Neuronal stem cell (in vitro differentiated cells): ENCODE results near the gene GLT1D1.

Experiments used
- DNase-seq: peaks from one replicate; pipeline ENCODE4 v3.0.0-alpha.2; 2013; ENCODE audit warnings: low spot score
- H2AFZ ChIP-seq: one replicate; pipeline ENCODE4 v1.6.1; 2013; ENCODE audit warnings: mild to moderate bottlenecking, low read length, inconsistent platforms
- H2AK5ac ChIP-seq: 2 replicates; pipeline ENCODE4 v1.6.1; 2013; ENCODE audit warnings: low read depth, mild to moderate bottlenecking, inconsistent platforms, low read length, moderate library complexity, mixed read lengths
- H2BK120ac ChIP-seq: 2 replicates; pipeline ENCODE4 v1.6.1; 2013; ENCODE audit warnings: low read depth, mild to moderate bottlenecking, inconsistent platforms, low read length, moderate library complexity, mixed read lengths
- H2BK12ac ChIP-seq: one replicate; pipeline ENCODE4 v1.6.1; 2013; ENCODE audit warnings: low read length, inconsistent platforms
- H2BK15ac ChIP-seq: 2 replicates; pipeline ENCODE4 v1.6.1; 2013; ENCODE audit warnings: mild to moderate bottlenecking, low read length, inconsistent platforms, mixed read lengths
- H2BK5ac ChIP-seq: one replicate; pipeline ENCODE4 v1.6.1; 2013; ENCODE audit warnings: inconsistent platforms, mild to moderate bottlenecking, low read length, moderate library complexity
- H3K14ac ChIP-seq: one replicate; pipeline ENCODE4 v1.6.1; 2013; ENCODE audit warnings: low read length, inconsistent platforms
- H3K18ac ChIP-seq: 2 replicates; pipeline ENCODE4 v1.6.1; 2013; ENCODE audit warnings: low read length, inconsistent platforms
- H3K23ac ChIP-seq: 2 replicates; pipeline ENCODE4 v1.6.1; 2013; ENCODE audit warnings: low read depth, mild to moderate bottlenecking, mixed read lengths, low read length, inconsistent platforms; ENCODE audit not compliant: poor library complexity
- H3K27ac ChIP-seq: replicated peaks from 3 replicates; pipeline ENCODE4 v1.5.1; 2013; ENCODE audit warnings: low read length, inconsistent platforms
- H3K27me3 ChIP-seq, 3 experiments: 2 replicates each; pipeline ENCODE4 v1.6.1; 2013; ENCODE audit warnings: low read length in 3 of 3, mild to moderate bottlenecking in 2 of 3, inconsistent platforms in 1 of 3, low read depth in 1 of 3, mixed read lengths in 1 of 3, moderate library complexity in 1 of 3; ENCODE audit not compliant: control insufficient read depth in 3 of 3, insufficient read depth in 3 of 3
- H3K36me3 ChIP-seq, 2 donors: replicated peaks in 1 of 2; 2 replicates each; pipeline ENCODE4 v1.6.1; 2013; ENCODE audit warnings: low read length in 2 of 2; ENCODE audit not compliant: control insufficient read depth in 2 of 2, insufficient read depth in 2 of 2
- H3K4ac ChIP-seq: 2 replicates; pipeline ENCODE4 v1.6.1; 2013; ENCODE audit warnings: inconsistent platforms, mild to moderate bottlenecking, low read length, moderate library complexity
- H3K4me1 ChIP-seq, 2 donors: 1 replicate in 1 of 2; 2 replicates in 1 of 2; pipeline ENCODE4 v1.6.1; 2013; ENCODE audit warnings: low read length in 2 of 2, low read depth in 1 of 2; ENCODE audit not compliant: control insufficient read depth in 2 of 2, insufficient read depth in 1 of 2
- H3K4me2 ChIP-seq: one replicate; pipeline ENCODE4 v1.6.1; 2013; ENCODE audit warnings: mild to moderate bottlenecking, low read length, inconsistent platforms; ENCODE audit not compliant: insufficient read depth, poor library complexity, severe bottlenecking
- H3K4me3 ChIP-seq, 2 donors: 2 replicates each; pipeline ENCODE4 v1.5.1; 2013; ENCODE audit warnings: low read length in 2 of 2, mild to moderate bottlenecking in 2 of 2, inconsistent platforms in 1 of 2, moderate library complexity in 1 of 2
- H3K79me1 ChIP-seq: one replicate; pipeline ENCODE4 v1.6.1; 2013; ENCODE audit warnings: low read depth, mild to moderate bottlenecking, inconsistent platforms, low read length, moderate library complexity
- H3K9ac ChIP-seq: one replicate; pipeline ENCODE4 v1.6.1; 2013; ENCODE audit warnings: mild to moderate bottlenecking, low read depth, low read length, inconsistent platforms; ENCODE audit not compliant: poor library complexity
- H3K9me3 ChIP-seq, 2 donors: replicated peaks in 1 of 2; 2 replicates each; pipeline versions ENCODE3 to v1.6.1; 2013; ENCODE audit warnings: low read length in 2 of 2, mild to moderate bottlenecking in 2 of 2, inconsistent platforms in 1 of 2, low read depth in 1 of 2, mixed read lengths in 1 of 2, moderate library complexity in 1 of 2; ENCODE audit not compliant: control insufficient read depth in 2 of 2, insufficient read depth in 1 of 2
- H4K8ac ChIP-seq: one replicate; pipeline ENCODE4 v1.6.1; 2013; ENCODE audit warnings: low read depth, mild to moderate bottlenecking, inconsistent platforms, low read length, moderate library complexity
- H4K91ac ChIP-seq: one replicate; pipeline ENCODE4 v1.6.1; 2013; ENCODE audit warnings: low read length, low read depth, mild to moderate bottlenecking, inconsistent platforms; ENCODE audit not compliant: poor library complexity
- WGBS, 2 donors: extraction: QIAGEN DNeasy Blood & Tissue Kit; methylation state at CpG; one replicate each; pipeline ENCODE4 v1.1.7; 2013; ENCODE audit warnings: missing lambda C conversion rate in 2 of 2, mixed read lengths in 1 of 2; ENCODE audit not compliant: insufficient read length in 2 of 2, insufficient replicate concordance in 1 of 2; ENCODE audit errors: extremely low coverage in 2 of 2; 5-methylcytosine and 5-hydroxymethylcytosine counted together

GLT1D1 gene

DNA sequence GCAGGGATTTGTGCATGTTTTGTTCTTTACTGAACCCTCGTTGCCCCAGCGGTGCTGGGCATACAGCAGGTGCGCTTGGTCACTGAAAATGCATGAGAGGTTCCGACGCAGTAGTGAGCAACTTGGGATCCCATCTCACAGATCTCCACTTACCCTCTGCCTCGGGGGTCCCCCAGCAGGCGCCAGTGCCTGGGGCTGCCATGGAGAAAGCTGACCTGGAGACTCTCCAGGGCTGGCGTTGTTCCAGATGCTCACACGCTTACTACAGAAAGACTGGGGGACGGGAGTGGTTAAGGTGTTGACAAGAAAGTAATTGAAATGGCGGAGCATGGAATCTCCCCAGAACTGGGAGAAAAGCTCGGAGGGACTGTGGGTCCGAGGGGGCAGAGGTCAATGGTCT is 14.2 kb downstream of the GLT1D1 start:
- Histone ChIP-seq H3K4ac (no peak overlapping the region), H2AFZ (no peak overlapping the region), H2BK15ac (no peak overlapping the region), H2BK5ac (no peak overlapping the region), H3K9ac (no peak overlapping the region), H3K27ac (peak overlapping the region; percentile 60), H3K4me2 (no peak overlapping the region), H3K27me3 (no peaks in the 10 kb centered on the region), H3K4me3 (no peak overlapping the region), H2AK5ac (no peak overlapping the region), H3K79me1 (no peaks in the 10 kb centered on the region), H3K4me1 (peaks cover 6% of the 10 kb centered on the region in 2 donors), H3K14ac (no peak overlapping the region), H3K23ac (no peak overlapping the region), H3K36me3 (no peaks in the 10 kb centered on the region), H4K91ac (no peak overlapping the region), H3K18ac (no peak overlapping the region), H2BK12ac (no peak overlapping the region), H4K8ac (no peak overlapping the region), H3K9me3 (no peaks in the 10 kb centered on the region), H2BK120ac (no peak overlapping the region)
- no CpG with 5 or more reads among the region's 13 CpGs for WGBS, 2 donors
- DNase-seq, result no peak

DNA sequence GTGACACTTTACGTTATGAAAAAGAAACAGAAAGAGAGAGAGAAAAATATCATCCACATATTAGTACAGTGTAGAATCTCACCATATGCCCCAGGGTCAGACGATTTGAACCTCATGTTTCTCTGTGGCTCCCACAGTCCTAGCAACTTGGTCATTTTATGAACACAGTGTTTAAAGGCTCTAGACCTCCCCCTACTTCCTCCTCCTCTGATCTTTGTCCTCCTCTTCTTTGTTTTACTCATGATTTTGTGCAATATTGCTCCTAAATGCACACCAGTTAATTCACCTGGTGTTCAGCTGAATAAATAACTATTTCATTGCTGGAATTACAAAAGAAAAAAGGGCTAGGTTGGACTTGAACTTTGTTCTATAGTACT is 18.2 kb downstream of the GLT1D1 start:
- Histone ChIP-seq H3K79me1 (no peaks in the 10 kb centered on the region), H2AFZ (no peak overlapping the region), H3K4me1 (peaks cover 0 to 3% of the 10 kb centered on the region in 2 donors), H3K4me2 (no peak overlapping the region), H3K14ac (no peak overlapping the region), H3K27ac (no peak overlapping the region), H3K36me3 (no peaks in the 10 kb centered on the region), H2AK5ac (no peak overlapping the region), H3K4me3 (no peak overlapping the region), H2BK120ac (no peak overlapping the region), H2BK12ac (no peak overlapping the region), H4K8ac (no peak overlapping the region), H2BK5ac (no peak overlapping the region), H2BK15ac (no peak overlapping the region), H3K4ac (no peak overlapping the region), H3K23ac (no peak overlapping the region), H3K9ac (no peak overlapping the region), H3K18ac (no peak overlapping the region), H3K27me3 (no peaks in the 10 kb centered on the region), H4K91ac (no peak overlapping the region), H3K9me3 (peaks cover under 1 to 2% of the 10 kb centered on the region in 2 donors)
- no peak for DNase-seq
- no CpG with 5 or more reads among the region's 2 CpGs for WGBS, 2 donors

DNA sequence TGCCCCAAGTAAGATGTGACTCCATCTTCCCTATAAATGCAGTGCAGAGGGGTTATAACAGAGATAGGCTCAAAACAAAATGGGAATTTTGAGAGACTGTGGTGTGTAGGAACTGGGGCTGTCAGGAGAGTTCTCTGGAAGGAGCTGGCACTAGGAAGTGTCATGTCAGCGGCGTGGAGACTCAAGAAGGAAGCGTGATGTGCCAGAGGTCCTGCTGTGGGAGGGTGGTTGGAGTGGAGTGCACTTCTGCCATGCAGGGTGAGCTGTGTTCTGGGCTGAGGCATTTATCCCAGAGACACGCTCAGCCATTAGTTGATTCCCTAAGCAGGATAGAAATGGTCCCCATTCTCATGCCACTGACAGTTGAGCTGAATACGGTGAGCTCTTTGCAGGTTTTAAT is 19.0 kb downstream of the GLT1D1 start:
- Histone ChIP-seq H2AFZ (no peak overlapping the region), H4K8ac (no peak overlapping the region), H3K36me3 (no peaks in the 10 kb centered on the region), H4K91ac (no peak overlapping the region), H3K18ac (no peak overlapping the region), H3K4me1 (peaks cover 0 to 3% of the 10 kb centered on the region in 2 donors), H2BK12ac (no peak overlapping the region), H3K4me2 (no peak overlapping the region), H3K4me3 (no peak overlapping the region), H2AK5ac (no peak overlapping the region), H3K14ac (no peak overlapping the region), H3K9me3 (peaks cover 2 to 8% of the 10 kb centered on the region in 2 donors), H3K27me3 (no peaks in the 10 kb centered on the region), H2BK120ac (no peak overlapping the region), H3K9ac (no peak overlapping the region), H3K4ac (no peak overlapping the region), H2BK5ac (no peak overlapping the region), H3K79me1 (no peaks in the 10 kb centered on the region), H3K27ac (no peak overlapping the region), H2BK15ac (no peak overlapping the region), H3K23ac (no peak overlapping the region)
- no peak for DNase-seq
- WGBS, 2 donors, result no CpG with 5 or more reads among the region's 5 CpGs

DNA sequence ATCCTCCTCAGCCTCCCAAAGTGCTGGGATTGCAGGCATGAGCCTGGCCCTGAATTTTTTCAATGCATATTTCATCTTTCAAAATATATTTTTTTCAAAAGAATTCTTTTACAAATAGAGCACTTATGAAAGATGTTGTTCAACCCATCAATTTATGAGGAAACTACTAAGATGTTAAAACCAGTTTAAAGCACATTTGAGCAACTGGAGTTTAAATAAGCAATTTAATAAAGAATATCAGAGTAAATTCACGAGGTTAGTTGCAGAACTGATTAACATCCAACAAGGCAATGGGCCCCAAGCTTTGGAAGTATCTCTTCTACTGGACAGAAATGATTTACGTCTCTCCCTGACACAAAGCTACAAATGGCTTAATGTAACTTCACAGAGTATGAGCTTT is 23.3 kb downstream of the GLT1D1 start:
- no peak overlapping the region for H4K91ac ChIP-seq
- H2BK12ac ChIP-seq, result no peak overlapping the region
- H4K8ac ChIP-seq, result no peak overlapping the region
- no peak overlapping the region for H3K9ac ChIP-seq
- no peak for DNase-seq
- no peaks in the 10 kb centered on the region for H3K27me3 ChIP-seq
- peaks cover 6 to 17% of the 10 kb centered on the region in 2 donors for H3K9me3 ChIP-seq
- H3K4ac ChIP-seq, result no peak overlapping the region
- H2AK5ac ChIP-seq, result no peak overlapping the region
- H2AFZ ChIP-seq, result no peak overlapping the region
- H3K23ac ChIP-seq, result no peak overlapping the region
- no peak overlapping the region for H3K27ac ChIP-seq
- no peak overlapping the region for H3K14ac ChIP-seq
- H3K4me1 ChIP-seq, result no peaks in the 10 kb centered on the region
- H3K18ac ChIP-seq, result no peak overlapping the region
- WGBS, 2 donors, result no CpG with 5 or more reads among the region's 2 CpGs
- no peak overlapping the region for H2BK15ac ChIP-seq
- no peak overlapping the region for H2BK120ac ChIP-seq
- H3K4me3 ChIP-seq, result no peak overlapping the region
- no peak overlapping the region for H2BK5ac ChIP-seq
- H3K4me2 ChIP-seq, result no peak overlapping the region
- H3K79me1 ChIP-seq, result no peaks in the 10 kb centered on the region
- H3K36me3 ChIP-seq, result no peaks in the 10 kb centered on the region
